ENCODE measurements around the gene SF1.

SF1 gene

GRCh38 chr11:64755681-64756361 lies 22.5 kb downstream of the SF1 start:
- Histone ChIP-seq H3K27ac (ENCODE audit: low read depth, low read length) (no peak overlapping the region), H3K36me3 (ENCODE audit: insufficient read depth, low read length) (peaks cover 38% of the 10 kb centered on the region), H3K4me3 (ENCODE audit: low read depth in 1 of 2, low read length in 2 of 2) (no peak overlapping the region)

DNA sequence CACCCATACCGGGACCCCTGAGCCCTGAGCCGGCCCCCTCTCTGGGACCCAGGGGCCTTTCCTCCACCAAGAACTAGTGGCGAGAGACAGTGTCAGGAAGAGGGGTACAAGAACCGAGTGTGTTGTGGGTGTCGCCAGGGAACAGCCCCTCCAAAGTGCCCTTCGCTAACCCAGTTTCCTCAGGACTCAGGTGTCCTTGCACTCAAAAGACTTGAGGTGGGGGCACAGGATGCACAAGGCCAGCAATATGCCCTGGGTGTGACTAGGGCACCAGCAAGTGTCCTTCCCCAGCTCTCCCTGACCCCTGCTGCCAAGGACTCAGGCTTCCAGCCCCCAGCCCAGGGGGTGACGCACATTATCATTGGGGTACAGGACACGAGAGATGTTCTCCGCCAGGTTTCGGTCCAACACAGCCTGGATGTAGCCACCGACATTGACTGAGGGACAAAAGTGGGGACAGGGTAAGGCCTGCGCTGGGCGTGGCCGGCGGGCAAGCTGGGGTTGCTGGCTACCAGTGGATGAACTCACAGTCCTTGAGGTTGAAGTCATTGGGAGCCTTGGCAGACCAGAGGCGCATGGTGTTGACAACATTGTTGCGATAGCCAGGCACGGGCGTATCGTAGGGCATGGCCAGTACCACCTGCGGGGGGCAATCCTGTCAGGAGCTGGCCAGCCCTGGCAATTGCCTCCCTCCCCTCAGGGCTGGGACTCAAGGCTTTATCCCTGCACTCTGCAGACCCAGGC lies 23.3 kb downstream of the SF1 start:
- H3K36me3 ChIP-seq (ENCODE audit: insufficient read depth, low read length): peaks cover 43% of the 10 kb centered on the region
- no peak overlapping the region for H3K4me3 ChIP-seq (ENCODE audit: low read depth in 1 of 2, low read length in 2 of 2)
- no peak overlapping the region for H3K9ac ChIP-seq (ENCODE audit: low read length)
- no peak overlapping the region for H3K27ac ChIP-seq (ENCODE audit: low read depth, low read length)
- H3K27me3 ChIP-seq (ENCODE audit: control insufficient read depth in 1 of 2, insufficient read depth in 2 of 2, low read length in 2 of 2): no peaks in the 10 kb centered on the region
- H3K9me3 ChIP-seq (ENCODE audit: low read length): no peaks in the 10 kb centered on the region
- peaks cover 16% of the 10 kb centered on the region for H3K4me1 ChIP-seq (ENCODE audit: insufficient read depth, low read length)

More at GRCh38 chr11:64755681-64756361, 22.5 kb downstream of the SF1 start:
- Histone ChIP-seq H3K9me3 (ENCODE audit: low read length) (no peaks in the 10 kb centered on the region), H3K9ac (ENCODE audit: low read length) (no peak overlapping the region), H3K4me1 (ENCODE audit: insufficient read depth, low read length) (peaks cover 23% of the 10 kb centered on the region), H3K27me3 (ENCODE audit: control insufficient read depth in 1 of 2, insufficient read depth in 2 of 2, low read length in 2 of 2) (no peaks in the 10 kb centered on the region)

DNA sequence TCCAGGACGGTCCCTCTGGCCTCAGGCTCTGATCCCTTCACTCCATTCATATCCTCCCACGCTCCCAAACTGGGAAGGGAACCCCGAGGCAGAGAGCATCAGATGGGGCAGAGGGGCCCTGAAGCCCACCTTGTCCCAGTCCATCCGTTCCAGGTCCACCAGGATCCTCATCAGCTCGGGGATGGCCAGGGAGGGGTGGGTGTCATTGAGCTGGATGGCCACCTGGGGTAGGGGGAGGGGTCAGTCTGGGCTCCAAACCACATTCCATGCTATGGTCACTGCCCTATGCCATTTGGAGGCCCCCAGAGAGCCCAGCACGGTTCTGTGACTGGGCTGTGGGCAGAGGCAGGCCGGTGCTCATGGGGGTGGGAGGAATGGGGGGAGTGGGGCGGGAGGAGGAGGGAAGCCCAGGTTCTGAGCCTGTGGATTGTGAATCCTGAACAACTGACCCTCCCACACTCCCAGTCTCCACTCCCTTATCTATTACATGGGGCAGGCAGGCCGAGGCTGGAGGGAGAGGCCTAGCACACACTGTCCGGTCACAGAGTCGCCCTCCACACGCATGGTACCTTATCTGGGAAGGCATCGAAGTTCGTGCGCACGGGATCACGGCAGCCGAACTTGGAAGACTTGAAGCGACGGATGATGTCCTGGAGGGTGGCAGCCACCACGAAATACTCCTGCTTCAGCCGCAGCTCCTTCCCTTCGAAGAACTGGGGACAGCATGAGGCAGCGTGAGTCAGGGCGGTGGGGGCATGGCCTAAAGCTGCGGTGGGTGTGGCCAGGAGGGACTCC lies 24.0 kb downstream of the SF1 start:
- H3K4me1 ChIP-seq (ENCODE audit: insufficient read depth, low read length): peaks cover 11% of the 10 kb centered on the region
- H3K27me3 ChIP-seq (ENCODE audit: control insufficient read depth in 1 of 2, insufficient read depth in 2 of 2, low read length in 2 of 2): no peaks in the 10 kb centered on the region
- H3K4me3 ChIP-seq (ENCODE audit: low read depth in 1 of 2, low read length in 2 of 2): no peak overlapping the region
- peaks cover 44% of the 10 kb centered on the region for H3K36me3 ChIP-seq (ENCODE audit: insufficient read depth, low read length)
- H3K27ac ChIP-seq (ENCODE audit: low read depth, low read length): no peak overlapping the region
- H3K9me3 ChIP-seq (ENCODE audit: low read length): no peaks in the 10 kb centered on the region
- no peak overlapping the region for H3K9ac ChIP-seq (ENCODE audit: low read length)

DNA sequence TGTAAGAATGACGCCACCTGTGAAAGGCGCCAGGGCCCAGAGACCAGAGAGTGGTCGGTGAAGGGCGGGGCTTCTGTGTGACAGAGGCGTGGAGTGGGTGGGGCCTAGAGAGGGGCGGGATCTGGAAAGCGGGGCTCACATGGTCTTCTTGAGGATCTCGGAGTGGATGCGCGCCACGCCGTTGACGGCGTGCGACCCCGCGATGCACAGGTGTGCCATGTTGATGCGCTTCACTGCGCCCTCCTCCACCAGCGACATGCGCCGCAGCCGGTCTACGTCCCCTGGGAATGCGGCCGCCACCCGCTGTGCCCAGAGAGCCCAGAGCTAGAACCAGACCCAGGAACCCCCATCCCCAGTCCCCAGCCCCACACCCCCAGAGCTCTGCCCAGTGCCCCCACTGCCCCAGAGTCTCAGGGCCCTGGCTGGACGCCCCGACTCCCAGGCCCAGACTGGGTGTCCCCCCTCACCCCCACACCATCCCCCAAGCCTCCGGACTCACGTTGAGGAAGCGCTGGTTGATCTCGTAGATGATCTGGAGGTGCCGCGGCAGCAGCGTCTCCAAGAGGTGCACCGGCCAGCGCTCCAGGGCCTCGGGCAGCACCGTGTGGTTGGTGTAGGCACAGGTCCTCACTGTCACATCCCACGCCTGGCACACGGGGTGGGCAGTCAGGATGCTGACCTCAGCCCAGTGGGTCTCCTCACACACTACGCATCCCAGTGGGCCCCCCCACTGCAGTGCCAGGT lies 24.8 kb downstream of the SF1 start:
- H3K4me3 ChIP-seq (ENCODE audit: low read depth in 1 of 2, low read length in 2 of 2): no peak overlapping the region
- peaks cover 3% of the 10 kb centered on the region for H3K4me1 ChIP-seq (ENCODE audit: insufficient read depth, low read length)
- H3K36me3 ChIP-seq (ENCODE audit: insufficient read depth, low read length): peaks cover 44% of the 10 kb centered on the region
- no peak overlapping the region for H3K9ac ChIP-seq (ENCODE audit: low read length)
- no peaks in the 10 kb centered on the region for H3K27me3 ChIP-seq (ENCODE audit: control insufficient read depth in 1 of 2, insufficient read depth in 2 of 2, low read length in 2 of 2)
- H3K27ac ChIP-seq (ENCODE audit: low read depth, low read length): no peak overlapping the region
- no peaks in the 10 kb centered on the region for H3K9me3 ChIP-seq (ENCODE audit: low read length)

DNA sequence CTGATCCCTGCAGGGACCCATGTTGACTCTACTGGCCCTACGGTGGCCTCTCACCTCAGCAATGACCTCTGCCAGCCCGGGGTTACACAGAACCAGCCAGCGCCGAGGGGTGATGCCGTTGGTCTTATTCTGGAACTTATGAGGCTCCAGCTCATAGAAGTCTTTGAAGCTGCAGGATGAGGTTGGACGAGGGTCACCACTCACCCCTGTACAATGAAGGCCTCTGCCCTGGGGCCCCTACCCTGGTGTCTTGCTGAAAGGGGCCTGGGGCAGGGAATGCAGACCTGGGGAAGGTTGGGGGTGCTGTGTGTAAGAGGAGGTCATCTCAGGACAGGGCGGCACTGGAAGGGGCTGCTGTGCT lies 25.3 kb downstream of the SF1 start:
- Histone ChIP-seq H3K9ac (ENCODE audit: low read length) (no peak overlapping the region), H3K9me3 (ENCODE audit: low read length) (no peaks in the 10 kb centered on the region), H3K27ac (ENCODE audit: low read depth, low read length) (no peak overlapping the region), H3K4me3 (ENCODE audit: low read depth in 1 of 2, low read length in 2 of 2) (no peak overlapping the region), H3K27me3 (ENCODE audit: control insufficient read depth in 1 of 2, insufficient read depth in 2 of 2, low read length in 2 of 2) (no peaks in the 10 kb centered on the region), H3K4me1 (ENCODE audit: insufficient read depth, low read length) (no peaks in the 10 kb centered on the region), H3K36me3 (ENCODE audit: insufficient read depth, low read length) (peaks cover 44% of the 10 kb centered on the region)

- Histone ChIP-seq H3K36me3 (ENCODE audit: insufficient read depth, low read length) (peaks cover 44% of the 10 kb centered on the region), H3K27ac (ENCODE audit: low read depth, low read length) (no peak overlapping the region), H3K27me3 (ENCODE audit: control insufficient read depth in 1 of 2, insufficient read depth in 2 of 2, low read length in 2 of 2) (no peaks in the 10 kb centered on the region), H3K4me1 (ENCODE audit: insufficient read depth, low read length) (no peaks in the 10 kb centered on the region), H3K9ac (ENCODE audit: low read length) (no peak overlapping the region), H3K4me3 (ENCODE audit: low read depth in 1 of 2, low read length in 2 of 2) (no peak overlapping the region), H3K9me3 (ENCODE audit: low read length) (no peaks in the 10 kb centered on the region)
Observed at GRCh38 chr11:64752175-64752970, 26.0 kb downstream of the SF1 start.

DNA sequence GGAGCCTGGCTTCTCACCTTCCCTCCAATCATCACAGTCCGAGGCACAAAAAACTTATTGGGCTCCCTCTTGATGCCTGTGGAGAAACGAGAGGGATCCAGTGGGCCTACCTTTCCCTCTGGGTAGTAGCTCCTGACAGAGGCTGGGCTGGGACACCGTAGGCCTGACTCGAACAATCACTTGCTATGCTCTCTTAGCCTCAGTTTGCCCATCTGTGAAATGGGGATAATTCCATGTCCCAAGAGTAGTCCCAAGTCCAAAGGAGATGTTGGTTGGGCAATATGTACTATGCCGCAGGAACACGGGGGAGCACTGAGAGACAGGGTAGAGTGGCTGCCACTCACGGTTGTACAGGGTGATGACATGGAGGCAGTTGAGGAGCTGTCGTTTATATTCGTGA lies 26.8 kb downstream of the SF1 start:
- Histone ChIP-seq H3K4me1 (ENCODE audit: insufficient read depth, low read length) (no peaks in the 10 kb centered on the region), H3K9me3 (ENCODE audit: low read length) (no peaks in the 10 kb centered on the region), H3K27me3 (ENCODE audit: control insufficient read depth in 1 of 2, insufficient read depth in 2 of 2, low read length in 2 of 2) (no peaks in the 10 kb centered on the region), H3K36me3 (ENCODE audit: insufficient read depth, low read length) (peaks cover 42% of the 10 kb centered on the region), H3K4me3 (ENCODE audit: low read depth in 1 of 2, low read length in 2 of 2) (no peak overlapping the region), H3K27ac (ENCODE audit: low read depth, low read length) (no peak overlapping the region), H3K9ac (ENCODE audit: low read length) (no peak overlapping the region)

GRCh38 chr11:64751136-64751535 lies 27.2 kb downstream of the SF1 start:
- H3K27ac ChIP-seq (ENCODE audit: low read depth, low read length): no peak overlapping the region
- no peaks in the 10 kb centered on the region for H3K9me3 ChIP-seq (ENCODE audit: low read length)
- no peaks in the 10 kb centered on the region for H3K4me1 ChIP-seq (ENCODE audit: insufficient read depth, low read length)
- H3K4me3 ChIP-seq (ENCODE audit: low read depth in 1 of 2, low read length in 2 of 2): no peak overlapping the region
- H3K36me3 ChIP-seq (ENCODE audit: insufficient read depth, low read length): peaks cover 38% of the 10 kb centered on the region
- H3K9ac ChIP-seq (ENCODE audit: low read length): no peak overlapping the region
- no peaks in the 10 kb centered on the region for H3K27me3 ChIP-seq (ENCODE audit: control insufficient read depth in 1 of 2, insufficient read depth in 2 of 2, low read length in 2 of 2)

DNA sequence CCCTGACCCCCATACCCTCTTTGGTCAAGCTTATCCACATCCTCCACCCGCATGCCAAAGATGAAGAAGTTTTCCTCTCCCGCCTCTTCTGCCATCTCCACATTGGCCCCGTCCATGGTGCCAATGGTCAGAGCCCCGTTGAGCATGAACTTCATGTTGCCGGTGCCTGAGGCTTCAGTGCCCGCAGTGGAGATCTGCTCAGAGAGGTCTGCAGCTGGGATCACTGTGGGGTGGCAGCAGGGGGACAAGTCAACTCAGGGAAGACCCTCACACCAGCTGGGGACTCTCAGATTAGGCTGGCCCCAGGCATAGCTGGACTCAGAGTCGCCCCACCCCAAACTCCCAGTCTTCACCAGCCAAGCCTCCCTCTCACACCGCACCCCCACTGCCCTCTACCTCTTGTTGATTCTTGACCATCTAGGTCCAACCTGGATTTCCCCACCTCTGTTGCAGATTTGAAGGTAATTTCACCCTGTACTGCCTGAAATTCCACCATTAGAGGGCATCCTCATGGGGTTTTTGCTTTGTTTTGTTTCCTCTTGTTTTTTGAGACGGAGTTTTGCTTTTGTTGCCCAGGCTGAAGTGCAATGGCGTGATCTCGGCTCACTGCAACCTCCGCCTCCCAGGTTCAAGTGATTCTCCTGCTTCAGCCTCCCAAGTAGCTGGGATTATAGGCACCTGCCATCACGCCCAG lies 27.8 kb downstream of the SF1 start:
- Histone ChIP-seq H3K4me1 (ENCODE audit: insufficient read depth, low read length) (no peaks in the 10 kb centered on the region), H3K9ac (ENCODE audit: low read length) (no peak overlapping the region), H3K36me3 (ENCODE audit: insufficient read depth, low read length) (peaks cover 38% of the 10 kb centered on the region), H3K27me3 (ENCODE audit: control insufficient read depth in 1 of 2, insufficient read depth in 2 of 2, low read length in 2 of 2) (no peaks in the 10 kb centered on the region), H3K4me3 (ENCODE audit: low read depth in 1 of 2, low read length in 2 of 2) (no peak overlapping the region), H3K9me3 (ENCODE audit: low read length) (no peaks in the 10 kb centered on the region), H3K27ac (ENCODE audit: low read depth, low read length) (no peak overlapping the region)

DNA sequence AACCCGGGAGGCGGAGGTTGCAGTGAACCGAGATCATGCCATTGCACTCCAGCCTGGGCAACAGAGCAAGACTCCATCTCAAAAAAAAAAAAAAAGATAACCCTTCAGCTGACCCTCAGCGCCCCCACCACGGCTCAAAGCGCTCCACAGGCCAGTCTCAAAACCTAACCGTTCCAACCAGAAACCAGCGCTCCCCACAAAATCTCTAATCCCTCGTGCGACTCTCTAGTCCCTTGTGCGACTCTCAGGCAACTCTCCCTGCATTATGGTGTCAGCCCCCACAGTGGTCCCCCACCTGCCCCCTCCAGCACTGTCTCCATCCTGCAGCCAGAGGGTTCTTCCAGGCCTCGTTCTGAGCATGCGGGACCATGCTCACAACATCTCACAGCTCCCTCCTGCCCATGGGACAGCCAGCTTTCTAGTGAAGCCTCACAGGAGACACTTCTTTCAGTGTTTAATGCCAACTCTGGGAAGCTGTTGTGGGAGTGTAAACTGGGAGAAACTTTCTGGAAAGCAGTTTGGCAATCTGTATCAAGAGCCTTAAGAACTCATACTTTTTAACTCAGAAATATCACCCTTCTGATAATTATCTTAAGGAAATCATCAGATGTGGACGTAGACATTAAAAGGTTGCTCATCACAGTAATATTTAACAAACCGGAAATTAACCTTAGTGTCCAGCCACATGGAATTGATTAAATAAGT lies 30.2 kb downstream of the SF1 start:
- peaks cover 0 to 6% of the 10 kb centered on the region in 2 donors for H3K27me3 ChIP-seq (ENCODE audit: control insufficient read depth in 1 of 2, insufficient read depth in 2 of 2, low read length in 2 of 2)
- peaks cover 28% of the 10 kb centered on the region for H3K36me3 ChIP-seq (ENCODE audit: insufficient read depth, low read length)
- no peak overlapping the region for H3K27ac ChIP-seq (ENCODE audit: low read depth, low read length)
- no peak overlapping the region for H3K4me3 ChIP-seq (ENCODE audit: low read depth in 1 of 2, low read length in 2 of 2)
- H3K9ac ChIP-seq (ENCODE audit: low read length): no peak overlapping the region
- peaks cover 11% of the 10 kb centered on the region for H3K4me1 ChIP-seq (ENCODE audit: insufficient read depth, low read length)
- no peaks in the 10 kb centered on the region for H3K9me3 ChIP-seq (ENCODE audit: low read length)
